GM18507 (cell line): ENCODE measurements around the gene IER3.

ENCODE experiments used
- DNase-seq: peaks from one replicate; pipeline ENCODE4 v3.0.0; 2011; ENCODE audit warnings: low read depth; ENCODE audit not compliant: insufficient read length; ENCODE audit errors: extremely low spot score
- FAIRE-seq: peaks from 2 replicates; lab custom pipeline; 2011; peaks lifted over from hg19 to GRCh38; lab: Jason Lieb, UNC

IER3 gene, protein sequence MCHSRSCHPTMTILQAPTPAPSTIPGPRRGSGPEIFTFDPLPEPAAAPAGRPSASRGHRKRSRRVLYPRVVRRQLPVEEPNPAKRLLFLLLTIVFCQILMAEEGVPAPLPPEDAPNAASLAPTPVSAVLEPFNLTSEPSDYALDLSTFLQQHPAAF

DNA sequence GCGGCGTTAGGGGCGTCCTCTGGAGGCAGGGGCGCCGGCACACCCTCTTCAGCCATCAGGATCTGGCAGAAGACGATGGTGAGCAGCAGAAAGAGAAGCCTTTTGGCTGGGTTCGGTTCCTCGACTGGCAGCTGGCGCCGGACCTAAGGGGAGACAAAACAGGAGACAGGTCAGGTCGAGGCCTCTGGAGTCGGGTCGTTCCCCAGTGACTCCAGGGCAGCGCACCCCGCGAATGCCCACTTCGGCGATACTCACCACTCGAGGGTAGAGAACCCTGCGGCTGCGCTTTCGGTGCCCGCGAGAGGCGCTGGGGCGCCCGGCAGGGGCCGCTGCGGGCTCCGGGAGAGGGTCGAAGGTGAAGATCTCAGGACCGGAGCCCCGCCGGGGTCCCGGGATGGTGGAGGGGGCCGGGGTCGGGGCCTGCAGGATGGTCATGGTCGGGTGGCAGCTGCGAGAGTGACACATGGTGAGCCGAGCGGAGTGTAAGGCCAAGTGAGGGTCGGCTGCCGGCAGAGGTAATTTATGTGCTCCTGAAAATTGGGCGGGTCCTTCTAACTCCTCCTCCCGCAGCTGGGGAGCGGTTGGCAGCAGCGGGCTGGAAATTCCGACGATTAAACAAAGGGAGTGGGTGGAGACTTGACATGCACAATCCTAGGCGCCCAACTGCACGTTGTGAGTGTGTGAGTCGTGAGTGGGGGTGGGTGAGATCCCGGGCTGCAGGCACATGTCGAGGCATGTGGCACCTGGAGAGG is at the start of gene IER3:
Gene IER3 (minus strand): TSS at position 494 of the 752 bp plus-strand sequence. CDS start 29 bp downstream, at position 465.
- DNase-seq (no peak), FAIRE-seq (peak; percentile 76)

DNA sequence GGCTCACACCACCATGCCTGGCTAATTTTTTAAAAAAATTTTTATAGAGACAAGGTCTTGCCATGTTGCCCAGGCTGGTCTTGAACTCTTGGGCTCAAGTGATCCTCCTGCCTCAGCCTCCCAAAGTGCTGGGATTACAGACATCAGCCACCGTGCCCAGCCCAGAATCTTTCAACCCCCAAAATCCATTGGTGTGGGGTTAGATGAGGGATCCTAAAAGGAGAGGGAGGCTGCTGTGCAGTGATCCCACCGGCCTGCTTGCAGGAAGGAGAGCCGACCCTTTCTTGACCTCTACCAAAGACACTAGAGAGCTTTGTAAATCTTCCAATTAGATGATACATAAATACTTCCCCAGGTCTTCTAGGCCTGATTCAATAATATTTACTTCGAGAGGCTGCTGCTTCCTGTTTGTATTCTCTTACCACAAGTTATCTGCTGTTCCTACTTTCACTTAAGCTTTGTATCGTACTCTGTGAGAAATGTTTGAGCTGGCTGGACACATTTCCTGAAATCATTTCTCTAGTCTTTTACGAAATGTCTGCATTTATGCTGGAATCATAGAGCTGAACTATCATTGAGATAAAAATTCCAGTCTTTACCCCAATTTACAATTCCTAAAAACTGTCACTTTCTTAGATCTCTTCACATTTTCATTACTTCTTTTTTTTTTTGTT is 49.3 kb upstream of the IER3 start:
- DNase-seq (no peak), FAIRE-seq (peak; percentile 82)

DNA sequence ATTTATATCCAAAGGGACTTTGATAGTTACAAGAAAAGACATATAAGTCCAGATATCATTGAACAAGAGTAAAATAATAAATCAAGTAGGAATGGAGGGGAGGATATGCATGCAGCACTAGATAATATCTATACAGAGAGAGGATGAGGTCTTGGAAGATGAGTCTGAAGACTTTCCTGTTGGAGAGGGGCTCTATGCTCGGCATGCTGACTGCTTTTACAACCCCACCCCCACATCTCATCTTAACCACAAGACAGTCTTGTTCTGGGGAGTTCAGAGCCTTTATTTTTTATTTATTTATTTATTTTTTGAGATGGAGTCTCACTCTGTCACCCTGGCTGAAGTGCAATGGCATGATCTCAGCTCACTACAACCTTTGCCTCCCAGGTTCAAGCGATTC is 48.4 kb upstream of the IER3 start:
- no peak for DNase-seq
- no peak for FAIRE-seq

DNA sequence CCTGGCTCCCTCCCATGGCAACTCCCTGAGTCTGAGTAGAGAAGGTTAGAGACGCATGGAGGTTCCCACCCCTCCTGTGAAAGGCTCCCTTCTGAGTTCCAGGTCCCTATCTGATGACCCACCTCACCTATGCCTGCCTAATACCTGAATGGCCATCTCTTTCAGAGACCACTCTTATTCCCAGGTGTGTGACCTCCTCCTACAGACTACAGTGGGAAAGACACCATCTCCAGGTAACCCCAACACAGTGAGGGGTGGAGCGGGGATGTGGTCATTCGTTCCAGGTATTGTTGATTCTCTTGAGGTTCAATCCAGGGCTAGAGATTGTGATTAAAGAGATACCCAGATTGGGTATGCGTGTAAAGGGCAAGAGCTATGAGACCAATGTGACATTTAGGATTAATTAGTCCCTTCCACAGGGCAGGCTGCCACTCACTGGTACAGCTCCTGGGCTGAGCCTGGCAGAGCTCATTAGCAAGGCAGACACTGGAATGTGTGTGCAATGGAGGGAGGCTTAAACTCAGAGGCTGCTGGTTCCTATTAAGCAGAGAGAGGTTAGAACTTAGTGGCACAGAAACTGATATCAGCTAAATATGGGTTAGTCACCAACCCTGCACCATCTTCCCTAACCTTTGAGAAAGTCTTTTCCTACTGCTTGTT is 46.5 kb upstream of the IER3 start:
- FAIRE-seq (no peak), DNase-seq (no peak)

DNA sequence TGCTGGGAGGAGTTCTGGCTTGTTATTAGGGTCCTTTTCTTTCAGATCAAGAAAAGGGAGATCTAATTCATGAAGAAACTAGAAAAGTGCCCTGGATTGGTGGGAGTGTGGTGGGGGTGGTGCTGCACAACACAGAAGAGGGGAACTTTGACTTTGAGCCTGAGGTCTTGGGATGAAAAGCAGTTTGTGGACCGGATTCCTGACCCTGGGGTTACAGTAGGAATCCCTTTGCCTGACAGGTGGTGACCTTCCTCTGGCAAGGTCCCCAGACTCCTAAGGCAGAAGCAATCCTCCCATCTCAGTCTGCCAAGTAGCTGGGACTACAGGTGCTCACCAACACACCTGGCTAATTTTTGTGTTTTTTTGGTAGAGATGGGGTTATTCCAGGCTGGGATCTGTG is 45.3 kb upstream of the IER3 start:
- DNase-seq = no peak
- FAIRE-seq = no peak

DNA sequence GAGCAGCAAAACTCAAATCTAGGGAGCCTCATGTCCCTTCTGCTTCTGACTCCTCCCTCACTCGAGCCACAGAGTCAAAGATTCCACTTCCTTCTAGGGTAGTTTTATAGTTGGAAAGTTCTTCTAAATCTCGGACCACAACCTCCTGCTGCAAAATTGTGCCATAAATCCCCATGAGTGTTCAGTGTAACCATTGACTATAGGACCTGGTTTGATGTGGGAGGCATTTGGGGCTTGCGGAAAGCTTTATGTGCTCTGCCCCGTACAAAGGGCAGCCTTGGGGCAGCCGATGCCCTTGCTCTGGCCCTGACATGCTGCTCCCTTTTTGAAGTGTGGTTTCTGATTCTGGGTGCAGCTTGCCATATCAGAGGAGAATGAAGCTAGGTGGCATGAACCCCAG is 43.6 kb upstream of the IER3 start:
- FAIRE-seq (peak; percentile 35), DNase-seq (no peak)

DNA sequence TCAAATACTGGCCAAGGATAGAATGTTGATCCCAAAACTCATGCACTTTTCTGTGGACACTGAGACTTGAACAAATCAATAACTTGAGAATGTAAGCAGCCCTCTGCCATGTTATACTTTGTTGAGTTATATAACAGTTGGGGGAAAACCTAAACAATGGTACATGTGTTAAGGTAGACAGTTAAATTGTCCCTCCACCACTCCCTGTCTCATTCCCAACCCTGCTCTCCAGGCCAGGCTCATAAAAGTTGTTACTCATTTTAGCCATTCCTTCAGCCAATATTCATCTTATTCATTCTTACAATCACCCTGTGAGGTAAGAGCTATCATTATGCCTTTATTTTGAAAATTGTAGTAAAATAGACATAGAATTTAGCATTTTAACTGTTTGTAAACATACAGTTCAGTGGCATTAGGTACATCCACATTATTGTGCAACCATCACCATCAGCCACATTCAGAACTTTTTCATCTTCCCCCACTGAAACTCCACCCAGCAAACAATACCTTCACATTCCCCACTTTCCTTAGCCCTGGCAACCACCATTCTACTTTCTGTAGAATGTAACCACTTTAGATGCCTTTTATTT is 38.2 kb upstream of the IER3 start:
- DNase-seq (no peak), FAIRE-seq (no peak)

DNA sequence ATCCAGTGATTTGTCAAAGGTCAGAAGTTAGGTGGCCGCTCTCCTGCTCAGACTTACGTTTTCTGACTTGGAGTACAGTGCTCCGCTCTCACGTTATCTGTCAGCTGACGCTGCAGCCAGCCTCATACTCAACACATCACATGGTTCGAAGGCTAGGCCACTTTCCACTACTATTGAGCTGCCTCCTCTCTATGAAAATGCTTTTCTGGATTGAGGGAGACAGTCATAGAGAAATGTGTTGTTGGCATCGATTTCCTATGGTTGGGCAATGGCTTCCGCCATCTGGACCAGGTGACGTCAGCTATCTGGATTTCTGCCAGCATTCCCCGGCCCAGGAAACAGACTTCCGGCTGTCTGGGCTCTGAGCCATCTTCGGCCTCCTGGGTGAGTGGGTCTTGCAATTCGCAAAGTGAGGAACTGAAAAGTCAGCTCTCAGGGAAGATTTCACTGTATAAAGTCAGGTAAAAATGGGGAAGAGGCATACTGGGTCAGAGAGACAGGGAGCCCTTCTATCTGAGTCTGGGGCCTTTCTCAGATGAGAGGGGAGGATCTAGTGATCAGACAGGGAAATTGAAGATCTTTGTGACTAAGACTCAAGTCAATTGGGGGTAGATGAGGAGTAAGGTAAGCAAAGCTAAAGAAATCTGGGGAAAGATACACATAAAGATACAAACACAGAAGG is 37.5 kb upstream of the IER3 start:
- DNase-seq (no peak), FAIRE-seq (peak; percentile 91)

DNA sequence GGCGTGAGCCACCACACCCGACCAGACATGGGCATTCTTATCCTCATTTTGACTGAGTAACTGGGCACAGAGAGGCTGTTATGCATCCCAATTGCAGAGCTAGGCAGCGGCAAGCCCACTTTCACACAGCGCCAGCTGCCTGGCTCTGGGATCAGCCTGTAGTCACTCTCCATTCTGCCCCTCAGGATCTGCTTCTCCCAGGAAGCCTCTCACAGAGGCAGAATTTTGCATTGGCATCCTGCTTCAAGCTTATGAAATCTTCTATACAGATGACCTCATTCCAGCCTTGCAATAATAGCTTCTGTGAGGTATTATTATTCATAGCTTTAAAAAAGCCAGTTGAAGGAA is 37.0 kb upstream of the IER3 start:
- DNase-seq (no peak), FAIRE-seq (no peak)

DNA sequence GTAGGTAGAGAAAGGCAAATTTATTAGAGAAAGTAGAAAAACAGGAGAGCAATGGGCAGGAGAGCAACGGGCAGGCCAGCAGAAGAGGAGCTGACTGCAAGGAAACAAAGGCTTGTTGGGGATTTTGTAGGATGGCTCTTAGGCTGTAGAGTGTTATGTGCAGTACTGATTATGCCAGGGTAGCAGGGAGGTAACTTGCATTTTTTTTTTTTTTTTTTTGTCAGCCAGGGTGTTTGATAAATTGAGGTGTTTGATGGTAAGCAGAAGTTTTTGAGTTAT is 36.2 kb upstream of the IER3 start:
- FAIRE-seq = no peak
- no peak for DNase-seq

DNA sequence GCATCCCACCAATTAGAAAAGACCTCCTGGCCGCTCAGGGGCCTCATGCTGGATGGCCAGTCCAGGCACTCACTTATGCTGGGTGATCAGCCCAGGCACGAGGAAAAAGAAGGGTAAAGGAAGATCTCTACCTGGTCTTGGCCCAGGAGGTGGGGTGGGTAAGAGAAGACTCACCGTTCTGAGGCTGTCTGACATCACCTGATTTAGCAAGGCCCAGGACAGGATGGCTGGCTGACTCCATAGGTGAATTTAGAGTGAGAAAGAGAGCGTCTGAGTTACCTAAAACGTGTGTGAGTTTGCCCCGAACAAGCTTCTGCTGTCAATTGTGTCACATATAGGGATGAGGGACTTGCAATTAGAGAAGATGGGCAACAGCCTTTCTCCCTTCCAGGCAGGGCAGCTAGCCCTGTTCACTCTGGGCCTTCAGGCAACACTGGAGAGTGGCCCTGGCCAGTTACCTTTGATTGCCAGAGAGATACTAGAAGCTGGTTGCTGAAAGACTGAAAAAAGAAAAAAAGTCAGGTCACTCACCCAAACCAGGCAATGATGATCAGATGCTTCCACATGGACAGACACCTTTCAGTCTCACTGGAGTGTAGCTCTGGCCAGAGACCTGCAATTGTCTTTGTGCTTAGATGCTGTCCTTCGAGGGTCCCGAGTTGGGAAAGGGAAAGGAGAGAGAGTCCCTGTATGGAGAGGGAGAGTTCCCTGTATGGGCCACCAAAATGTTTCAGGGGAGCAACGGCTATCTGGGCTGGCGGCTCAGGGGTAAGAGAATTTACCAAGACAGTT is 35.7 kb upstream of the IER3 start:
- no peak for FAIRE-seq

DNA sequence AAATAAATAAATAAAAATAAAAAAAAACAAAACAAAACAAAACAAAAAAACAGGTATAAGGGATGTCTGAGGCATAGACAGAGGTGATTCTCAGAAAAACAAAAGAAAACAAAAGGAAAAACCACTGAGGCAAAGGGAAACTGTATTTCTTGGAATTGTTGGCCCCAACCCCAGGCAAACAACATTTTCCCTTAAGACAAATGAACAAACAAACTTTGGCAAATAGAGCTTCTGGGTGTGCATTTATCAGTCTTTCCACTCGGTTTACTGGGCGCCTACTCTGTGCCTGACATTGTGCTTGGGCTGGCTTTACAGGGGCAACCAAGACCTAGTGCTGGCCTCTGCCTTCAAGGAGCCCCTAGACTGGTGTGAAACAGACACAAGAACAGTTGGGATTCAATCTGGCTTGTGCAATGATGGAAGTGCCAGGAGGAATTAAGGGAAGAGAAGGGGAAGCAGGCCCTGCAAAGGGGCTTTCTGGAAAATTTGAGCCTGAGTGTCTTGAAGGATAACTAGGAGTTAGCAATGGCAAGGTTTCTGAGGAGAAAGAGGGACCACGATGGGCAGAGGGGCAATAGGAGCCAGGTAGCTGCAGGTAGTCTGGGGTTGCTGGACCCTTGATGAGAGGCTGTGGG is 33.8 kb upstream of the IER3 start:
- DNase-seq = no peak
- no peak for FAIRE-seq

More for the DNA sequence above, 35.7 kb upstream of the IER3 start:
- DNase-seq = no peak

DNA sequence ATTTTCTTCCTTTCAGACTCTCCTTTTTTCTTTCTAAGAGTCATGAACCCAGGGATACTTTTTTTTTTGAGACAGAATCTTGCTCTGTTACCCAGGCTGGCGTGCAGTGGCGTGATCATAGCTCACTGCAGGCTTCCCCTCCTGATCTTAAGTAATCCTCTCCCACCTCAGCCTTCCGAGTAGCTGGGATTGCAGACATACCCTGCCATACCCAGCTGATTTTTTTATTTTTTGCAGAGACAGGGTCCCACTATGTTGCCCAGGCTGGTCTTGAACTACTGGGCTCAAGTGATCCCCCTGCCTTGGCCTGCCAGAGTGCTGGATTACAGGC is 32.8 kb upstream of the IER3 start:
- DNase-seq = no peak
- no peak for FAIRE-seq

DNA sequence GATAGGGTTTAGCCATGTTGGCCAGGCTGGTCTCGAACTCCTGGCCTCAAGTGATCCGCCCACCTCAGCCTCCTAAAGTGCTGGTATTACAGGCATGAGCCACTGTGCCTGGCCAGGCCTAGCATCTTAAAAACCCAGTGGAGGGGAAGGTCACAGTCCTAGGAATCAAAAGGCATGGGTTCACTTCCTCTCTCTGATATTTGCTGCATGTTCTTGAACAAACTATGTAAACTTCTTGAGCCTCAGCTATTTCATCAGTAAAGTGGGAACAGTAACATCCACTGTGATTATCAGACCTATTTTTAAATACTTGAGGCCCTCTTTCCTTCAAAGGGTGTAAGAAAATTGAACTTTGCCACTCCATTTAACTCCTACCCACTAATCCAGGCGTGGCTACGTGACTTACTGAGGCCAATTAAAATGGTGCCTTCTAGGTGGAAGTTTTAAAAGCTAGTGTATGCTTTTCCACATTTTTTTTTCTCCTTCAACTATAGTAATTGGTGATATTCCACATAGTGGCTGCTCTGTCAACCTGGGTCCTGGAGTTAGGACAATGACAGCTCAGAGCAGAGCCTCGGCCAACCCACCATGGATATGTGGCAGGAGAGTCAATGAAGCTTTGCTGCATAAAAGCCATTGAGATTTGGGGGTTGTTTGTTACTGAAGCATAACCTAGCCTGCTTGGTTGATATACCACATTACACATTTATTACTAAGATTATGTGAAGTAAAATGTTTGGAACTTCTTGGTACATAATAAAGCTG is 32.2 kb upstream of the IER3 start:
- DNase-seq = no peak
- no peak for FAIRE-seq

DNA sequence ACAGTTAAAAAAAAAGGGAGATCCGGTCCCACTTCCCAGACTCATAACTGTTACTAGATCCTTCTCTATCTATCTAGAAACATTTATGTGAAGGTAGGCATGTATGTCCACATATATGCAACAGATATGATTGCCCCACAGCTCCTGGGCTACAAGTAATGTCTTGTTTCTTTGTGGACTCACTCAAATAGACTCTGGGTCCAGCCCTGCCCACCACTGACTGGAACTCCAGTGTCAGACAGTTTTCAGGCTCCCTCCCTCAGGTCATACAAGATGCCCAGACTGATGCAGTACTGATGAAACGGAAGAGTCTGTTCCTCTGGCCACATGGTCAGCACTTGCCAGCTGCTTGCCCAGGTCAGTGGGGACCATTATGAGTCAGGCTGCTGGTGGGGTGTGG is 30.8 kb upstream of the IER3 start:
- DNase-seq (no peak), FAIRE-seq (no peak)

DNA sequence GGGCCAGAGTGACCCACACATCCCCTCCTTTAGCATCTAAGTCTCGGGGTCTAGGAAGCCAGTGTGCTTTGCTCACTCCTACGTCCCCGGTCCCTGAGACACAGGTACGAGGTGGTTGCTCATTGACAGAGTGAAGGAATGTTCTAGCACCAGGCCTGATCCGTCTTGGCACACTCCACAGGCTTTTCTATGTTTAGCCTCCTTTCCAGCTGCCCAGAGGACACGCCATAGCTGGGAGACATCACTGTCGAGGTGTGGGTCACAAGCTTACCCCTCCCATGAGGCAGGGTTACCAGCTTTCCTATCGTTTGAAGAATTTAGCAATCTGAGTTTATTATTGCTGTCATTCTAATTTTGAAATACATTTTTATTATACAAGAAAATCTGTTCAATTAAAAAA is 30.4 kb upstream of the IER3 start:
- FAIRE-seq = no peak
- no peak for DNase-seq

DNA sequence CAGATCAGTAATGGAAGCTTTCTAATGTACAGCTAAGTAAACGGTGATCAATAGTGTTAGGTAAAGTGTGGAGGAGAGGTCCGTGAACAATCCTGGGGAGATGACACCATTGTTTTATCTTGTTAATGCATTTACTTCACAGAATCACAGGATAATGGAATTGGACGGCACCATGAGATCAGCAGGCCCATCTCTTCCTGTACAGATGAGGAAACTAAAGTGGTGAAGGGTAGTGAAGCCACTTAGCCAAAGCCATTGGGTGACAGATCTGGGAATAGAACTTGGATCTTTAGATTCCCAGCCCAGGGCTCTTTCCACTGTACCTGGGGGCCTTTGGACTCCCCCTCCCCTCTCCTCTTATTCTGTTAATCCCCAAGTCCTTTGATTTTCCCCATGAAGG is 26.2 kb upstream of the IER3 start:
- FAIRE-seq = no peak
- DNase-seq = no peak

DNA sequence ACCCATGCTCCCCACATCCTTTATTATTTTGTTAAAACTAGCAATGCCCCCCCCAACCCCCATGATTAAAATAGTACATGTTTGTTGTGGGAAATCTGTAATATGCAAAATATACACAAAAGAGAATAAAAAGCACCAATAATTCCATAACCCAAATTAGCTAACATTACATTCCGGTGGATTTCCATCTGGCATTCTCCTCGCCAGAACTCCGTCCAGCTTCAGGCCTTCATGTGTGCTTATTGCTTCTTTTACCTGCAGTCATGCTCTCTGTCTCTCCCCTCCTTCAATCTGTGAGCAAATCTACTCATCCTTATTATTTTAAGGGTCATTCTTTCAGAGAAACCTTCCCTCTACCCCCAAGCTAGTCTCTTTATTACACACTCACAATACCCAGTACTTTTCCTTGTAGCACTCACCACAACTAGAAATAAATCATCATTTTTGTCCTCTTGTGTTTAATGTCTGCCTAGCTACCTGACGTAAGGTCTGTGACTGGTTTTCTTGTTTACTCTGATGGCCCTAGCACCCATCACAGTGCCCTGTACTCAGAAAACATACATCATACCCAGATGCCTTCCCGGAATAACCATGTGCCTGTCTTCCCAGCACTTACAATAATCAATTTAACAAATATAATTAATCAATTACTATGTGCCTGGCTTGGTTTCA is 25.6 kb upstream of the IER3 start:
- DNase-seq = no peak

More for the DNA sequence above, 25.6 kb upstream of the IER3 start:
- FAIRE-seq = no peak
